ENCODE results near the gene MAPKAPK2.
A peak's percentile ranks its signal among the peaks of the same experiment; 100 is the strongest.

Gene MAPKAPK2

GRCh38 chr1:206666031-206666561 is 18.6 kb upstream of the MAPKAPK2 start:
- DNase-seq: no peak
- no peak for TF ChIP-seq GATA1 (IDR thresholded peaks at IDR 0.05; ENCODE audit: low read depth, low read length)

DNA sequence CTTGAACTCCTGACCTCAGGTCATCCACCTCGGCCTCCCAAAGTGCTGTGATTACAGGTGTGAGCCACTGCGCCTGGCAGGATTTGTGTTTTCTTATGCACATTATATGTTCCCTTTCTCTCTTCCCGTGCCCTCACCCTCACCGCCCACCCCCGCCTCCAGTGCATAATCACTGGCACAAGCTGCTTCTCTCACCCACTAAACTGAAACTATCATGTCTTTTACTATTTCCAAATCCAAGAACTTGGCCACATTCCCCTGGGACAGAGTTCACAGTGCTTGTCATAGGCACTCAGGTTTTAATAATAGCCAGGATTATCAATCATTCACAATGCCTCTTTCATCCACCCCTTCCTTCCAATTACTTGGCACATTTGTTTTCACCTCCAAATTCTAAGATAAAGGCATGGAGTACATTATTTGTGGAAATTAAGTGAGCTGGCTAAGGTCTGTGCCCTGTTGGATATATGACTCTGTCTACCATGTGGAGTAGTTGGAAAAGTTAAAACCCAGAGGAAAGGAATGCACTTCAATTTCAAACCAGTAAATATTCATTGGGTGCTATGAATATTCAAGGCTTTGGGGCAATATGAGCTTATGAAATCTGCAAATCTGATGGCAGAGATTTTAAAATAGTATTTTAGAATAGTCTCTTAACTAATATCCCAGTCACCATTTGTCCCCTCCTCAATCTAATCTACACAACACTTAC is 17.6 kb upstream of the MAPKAPK2 start:
- TF ChIP-seq POLR2A (IDR thresholded peaks at IDR 0.05; ENCODE audit: low read length): no peak
- TF ChIP-seq GATA1 (IDR thresholded peaks at IDR 0.05; ENCODE audit: low read depth, low read length): no peak
- no peak for DNase-seq

GRCh38 chr1:206668351-206668750 is 16.4 kb upstream of the MAPKAPK2 start:
- TF ChIP-seq POLR2A (IDR thresholded peaks at IDR 0.05; ENCODE audit: low read length) (no peak), GATA1 (IDR thresholded peaks at IDR 0.05; ENCODE audit: low read depth, low read length) (no peak)
- DNase-seq: peak; percentile 28 to 29

DNA sequence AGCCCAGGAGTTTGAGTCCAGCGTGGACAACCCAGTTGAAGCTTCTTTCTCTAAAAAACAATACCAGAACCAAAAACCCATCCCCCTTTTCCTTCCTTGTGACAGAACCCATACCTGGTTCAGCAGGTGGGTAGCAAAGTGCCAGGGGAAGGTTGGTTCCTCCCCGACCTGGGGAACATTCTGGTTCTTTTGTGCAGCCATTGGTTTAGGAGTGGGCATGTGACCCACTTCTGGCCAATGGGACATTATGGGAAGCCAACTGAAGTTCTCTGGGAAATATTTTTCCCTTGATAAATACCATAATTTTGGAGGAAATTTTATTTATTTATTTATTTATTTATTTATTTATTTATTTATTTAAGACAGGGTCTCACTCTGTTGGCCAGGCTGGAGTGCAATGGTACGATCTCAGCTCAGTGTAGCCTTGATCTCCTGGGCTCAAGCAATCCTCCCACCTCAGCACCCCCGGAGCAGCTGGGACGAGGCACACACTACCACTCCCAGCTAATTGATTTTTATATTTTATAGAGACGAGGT is 15.8 kb upstream of the MAPKAPK2 start:
- no peak for DNase-seq
- TF ChIP-seq GATA1 (IDR thresholded peaks at IDR 0.05; ENCODE audit: low read depth, low read length) (no peak), POLR2A (IDR thresholded peaks at IDR 0.05; ENCODE audit: low read length) (no peak)

DNA sequence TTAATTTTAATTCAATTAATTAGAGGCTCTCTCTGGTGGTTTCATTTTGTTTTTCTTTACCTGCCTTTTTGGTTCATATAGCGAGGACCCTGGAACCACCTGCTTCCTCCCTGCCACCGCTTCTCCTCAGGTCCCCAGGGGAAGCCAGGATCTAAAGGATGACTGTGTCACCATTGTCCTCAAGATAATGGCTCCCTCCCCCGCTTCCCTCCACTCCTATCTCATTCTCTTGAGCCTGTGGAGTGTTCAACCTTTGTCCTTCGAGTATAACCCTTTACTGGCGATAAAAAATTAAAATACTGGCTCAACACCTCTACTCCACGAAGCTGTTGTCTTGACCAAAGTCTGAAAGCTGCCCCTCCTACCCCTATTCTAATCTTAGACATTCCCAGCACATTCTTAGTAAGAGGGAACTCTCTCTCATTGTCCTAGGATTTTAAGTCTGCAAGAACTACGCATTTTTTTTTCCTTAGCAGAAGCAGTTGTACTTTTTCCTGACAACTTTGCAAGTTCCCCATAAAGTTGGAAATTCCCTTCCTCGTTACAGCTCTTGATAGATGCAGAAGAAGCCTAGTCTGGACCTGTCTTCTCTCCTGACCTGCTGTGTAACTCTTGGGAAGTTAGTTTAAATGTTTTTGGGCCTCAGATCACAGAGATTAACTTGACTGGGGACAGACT is 12.6 kb upstream of the MAPKAPK2 start:
- peak in 1 of 2 experiments; percentile 11 for DNase-seq

GRCh38 chr1:206672844-206673758 is 11.6 kb upstream of the MAPKAPK2 start:
- TF ChIP-seq POLR2A (IDR thresholded peaks at IDR 0.05; ENCODE audit: low read length) (no peak), GATA1 (IDR thresholded peaks at IDR 0.05; ENCODE audit: low read depth, low read length) (no peak)
- peak; percentile 68 to 85 for DNase-seq

More for the DNA sequence above, 12.6 kb upstream of the MAPKAPK2 start:
- TF ChIP-seq GATA1 (IDR thresholded peaks at IDR 0.05; ENCODE audit: low read depth, low read length) (no peak), POLR2A (IDR thresholded peaks at IDR 0.05; ENCODE audit: low read length) (no peak)

GRCh38 chr1:206674236-206674635 is 10.5 kb upstream of the MAPKAPK2 start:
- no peak for DNase-seq
- no peak for TF ChIP-seq POLR2A (IDR thresholded peaks at IDR 0.05; ENCODE audit: low read length)
- no peak for TF ChIP-seq GATA1 (IDR thresholded peaks at IDR 0.05; ENCODE audit: low read depth, low read length)

DNA sequence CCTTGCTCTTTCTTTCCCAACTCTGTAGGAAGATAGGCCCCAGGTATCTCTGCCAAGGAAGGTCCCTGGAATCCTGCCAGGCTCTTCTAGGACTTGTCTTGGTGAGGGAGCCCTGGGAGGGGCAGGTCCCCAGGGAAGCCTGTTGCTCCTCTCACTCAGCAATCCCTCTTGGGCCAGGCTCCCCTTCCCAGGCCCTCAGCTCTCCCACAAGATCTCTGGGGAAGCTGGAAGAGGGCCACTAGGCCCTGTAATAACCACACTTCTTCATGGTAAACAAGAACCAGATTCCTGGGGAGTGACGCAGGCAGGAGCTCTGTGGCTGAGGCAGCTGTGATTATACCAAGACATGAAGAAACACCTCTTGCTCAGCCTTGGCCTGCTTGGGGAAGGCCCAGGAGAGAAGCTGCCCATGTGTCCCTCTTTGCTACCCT is 9.9 kb upstream of the MAPKAPK2 start:
- no peak for DNase-seq
- TF ChIP-seq POLR2A (IDR thresholded peaks at IDR 0.05; ENCODE audit: low read length) (no peak), GATA1 (IDR thresholded peaks at IDR 0.05; ENCODE audit: low read depth, low read length) (no peak)

DNA sequence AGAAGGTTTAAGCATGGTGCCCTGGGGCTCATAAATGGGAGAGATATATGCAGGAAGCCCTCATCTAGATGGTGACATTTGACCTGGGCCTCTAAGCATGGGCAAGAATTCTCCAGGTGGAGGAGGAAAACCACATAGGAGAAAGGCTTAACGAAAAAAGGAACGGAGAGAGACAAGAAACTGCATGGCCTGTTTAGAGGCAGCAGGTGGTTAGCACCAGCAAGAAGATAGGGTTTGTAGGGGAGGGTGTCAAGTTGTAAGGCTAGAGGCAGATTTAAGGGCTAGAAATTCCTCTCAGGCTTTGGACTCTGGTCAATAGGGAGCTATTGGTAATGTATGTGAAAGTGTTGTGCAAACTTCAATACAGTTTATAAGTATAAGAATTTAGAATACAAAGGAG is 8.2 kb upstream of the MAPKAPK2 start:
- TF ChIP-seq POLR2A (IDR thresholded peaks at IDR 0.05; ENCODE audit: low read length) (no peak), GATA1 (IDR thresholded peaks at IDR 0.05; ENCODE audit: low read depth, low read length) (no peak)
- DNase-seq: no peak

DNA sequence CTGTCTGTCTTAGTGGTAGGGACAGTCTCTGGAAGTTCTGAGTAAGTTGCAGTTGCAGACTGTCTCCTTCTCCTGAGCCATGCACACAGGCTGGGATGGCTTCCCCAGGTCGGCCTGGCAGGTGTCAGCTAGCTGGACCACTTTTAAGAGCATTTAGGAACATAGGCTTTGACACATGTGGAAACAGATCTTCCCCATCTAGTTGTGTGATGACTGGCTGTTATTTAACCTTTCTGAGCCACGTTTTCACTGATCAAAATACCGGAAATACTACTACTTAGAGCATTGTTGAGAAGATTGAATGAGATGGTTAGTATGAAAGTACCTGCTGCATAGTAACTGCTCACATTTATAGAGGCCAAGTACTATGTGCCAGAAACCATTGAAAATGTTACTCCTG is 6.2 kb upstream of the MAPKAPK2 start:
- no peak for DNase-seq
- TF ChIP-seq GATA1 (IDR thresholded peaks at IDR 0.05; ENCODE audit: low read depth, low read length): no peak
- TF ChIP-seq POLR2A (IDR thresholded peaks at IDR 0.05; ENCODE audit: low read length): no peak

DNA sequence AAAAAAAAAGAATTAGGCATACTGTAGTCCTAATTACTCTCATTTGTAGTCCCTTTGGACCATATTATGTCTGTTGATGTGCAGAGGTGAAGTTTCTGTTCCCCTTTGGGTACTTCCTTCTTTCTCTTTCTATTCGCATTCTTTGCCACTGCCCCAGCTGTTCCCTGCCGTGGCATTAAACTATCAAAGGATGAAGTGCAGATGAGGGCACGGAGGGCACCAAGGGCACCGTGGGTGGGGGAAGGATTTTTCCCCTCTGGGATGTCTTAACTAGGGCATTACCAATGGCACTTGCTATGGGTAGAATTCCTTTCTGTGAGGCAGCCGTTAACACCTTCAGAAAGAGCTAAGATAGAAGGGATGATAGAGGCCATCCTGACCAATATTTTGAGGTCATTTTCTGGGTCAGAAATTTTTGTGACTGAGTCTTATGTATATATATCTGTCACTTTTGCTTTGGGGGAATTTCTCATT is 4.9 kb upstream of the MAPKAPK2 start:
- no peak for TF ChIP-seq POLR2A (IDR thresholded peaks at IDR 0.05; ENCODE audit: low read length)
- no peak for TF ChIP-seq GATA1 (IDR thresholded peaks at IDR 0.05; ENCODE audit: low read depth, low read length)
- DNase-seq: no peak

DNA sequence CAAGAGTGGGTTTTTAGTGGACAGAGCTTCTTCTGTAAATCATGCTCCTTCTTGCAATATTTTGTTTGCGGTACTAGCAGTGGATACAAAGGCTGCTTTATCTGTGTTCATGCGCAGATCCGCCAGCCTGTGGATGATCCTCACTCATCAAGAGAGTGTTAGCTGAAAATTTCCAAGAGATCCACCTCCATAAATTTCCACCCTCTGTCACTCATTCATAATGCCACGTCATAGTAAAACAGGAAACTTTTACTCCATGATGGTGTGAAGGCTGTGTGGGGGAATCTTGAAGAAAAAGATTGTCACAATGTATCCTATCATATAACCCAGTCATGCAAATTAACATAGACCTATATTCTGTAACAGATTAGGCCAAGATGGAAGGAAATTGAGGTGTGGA is 4.4 kb upstream of the MAPKAPK2 start:
- no peak for DNase-seq
- TF ChIP-seq GATA1 (IDR thresholded peaks at IDR 0.05; ENCODE audit: low read depth, low read length): no peak
- TF ChIP-seq POLR2A (IDR thresholded peaks at IDR 0.05; ENCODE audit: low read length): no peak

DNA sequence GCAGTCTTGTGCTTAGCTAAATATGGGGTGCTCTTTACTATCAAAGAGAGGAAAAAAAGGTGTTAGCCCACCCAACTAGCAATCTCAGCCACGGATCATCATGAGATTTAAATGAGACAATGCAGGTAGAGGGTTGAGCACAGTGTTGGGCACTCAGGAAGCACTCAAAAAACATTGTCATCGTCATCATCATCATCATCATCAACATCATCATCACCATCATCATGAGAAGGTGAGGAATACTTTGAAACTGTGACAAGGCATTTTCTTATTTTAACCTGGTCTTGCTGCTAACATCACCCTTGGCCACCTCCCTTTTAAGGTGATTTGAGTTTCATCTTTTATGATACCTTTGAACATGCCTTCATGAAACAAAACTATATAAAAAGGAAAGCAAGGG is 3.3 kb upstream of the MAPKAPK2 start:
- DNase-seq: no peak
- TF ChIP-seq GATA1 (IDR thresholded peaks at IDR 0.05; ENCODE audit: low read depth, low read length) (no peak), POLR2A (IDR thresholded peaks at IDR 0.05; ENCODE audit: low read length) (no peak)
